Right cardiac atrium (tissue), 5 donors: ENCODE data around the gene MXI1. TPM values are rescaled to one million over a fixed set of nuclear protein-coding genes. Genes with fewer than 3 reads are reported as not detected.

Experiments used
- ATAC-seq, 2 donors: fragments of 200-7000 bp; cut with Tn5 transposase; one replicate each; pipeline versions ENCODE4 v1.8.0 to v1.9.1; 2020; ENCODE audit warnings: moderate library complexity in 2 of 2, mild to moderate bottlenecking in 1 of 2
- DNase-seq, 3 donors: peaks; one replicate each; pipeline ENCODE4 v3.0.0-alpha.2; 2020
- H3K27ac ChIP-seq: one replicate; pipeline ENCODE4 v1.5.1; 2013; ENCODE audit warnings: mild to moderate bottlenecking, low read length, control low read depth, moderate library complexity
- H3K27me3 ChIP-seq: one replicate; pipeline ENCODE4 v1.6.1; 2013; ENCODE audit not compliant: control insufficient read depth, insufficient read depth
- H3K4me1 ChIP-seq: one replicate; pipeline ENCODE4 v1.6.1; 2013; ENCODE audit warnings: low read length; ENCODE audit not compliant: control insufficient read depth, insufficient read depth
- H3K4me3 ChIP-seq: one replicate; pipeline ENCODE4 v1.5.1; 2013; ENCODE audit warnings: low read length, control low read depth
- H3K9me3 ChIP-seq: one replicate; pipeline ENCODE4 v1.6.1; 2013; ENCODE audit warnings: low read length; ENCODE audit not compliant: control insufficient read depth
- WGBS: extraction: QIAGEN DNeasy Blood & Tissue Kit; methylation state at CpG from one replicate; pipeline ENCODE4 v1.1.7; 2013; 5-methylcytosine and 5-hydroxymethylcytosine counted together
- intact Hi-C, 4 donors: fragments of 100-400 bp; cut with DNase I; formaldehyde crosslinking; loops; one replicate each; pipeline versions ENCODE4 v1.11.0 to v1.14.0; 2022 to 2023
- polyA plus RNA-seq: library from polyadenylated mRNA; stranded (reverse); fragments of 200-250 nt; gene quantifications from one replicate; pipeline ENCODE4 v1.2.3, GENCODE V29; 2013
- total RNA-seq, 4 donors: library from RNA; stranded (reverse); fragmentation: NEBNext Ultra II Directional; extraction: Animal tissue kit (Norgen Biotek cat#: 25700); gene quantifications; one replicate each; pipeline ENCODE4 v1.2.1, GENCODE V29; 2021
- donor health status: healthy with polysubstance abuse.
- donor health status: DM: no; HTN: yes; CAD: no.
- donor health status: DM: no; HTN: no; CAD: no.
- donor health status: DM: no; HTN: yes; CAD: no; lungs with severe emphysema.
- donor health status: DM: yes; HTN: yes; CAD: no.

MXI1 gene
- total and polyA plus RNA-seq, 5 donors = 35.5 to 91.3 (median 59.7) TPM

DNA sequence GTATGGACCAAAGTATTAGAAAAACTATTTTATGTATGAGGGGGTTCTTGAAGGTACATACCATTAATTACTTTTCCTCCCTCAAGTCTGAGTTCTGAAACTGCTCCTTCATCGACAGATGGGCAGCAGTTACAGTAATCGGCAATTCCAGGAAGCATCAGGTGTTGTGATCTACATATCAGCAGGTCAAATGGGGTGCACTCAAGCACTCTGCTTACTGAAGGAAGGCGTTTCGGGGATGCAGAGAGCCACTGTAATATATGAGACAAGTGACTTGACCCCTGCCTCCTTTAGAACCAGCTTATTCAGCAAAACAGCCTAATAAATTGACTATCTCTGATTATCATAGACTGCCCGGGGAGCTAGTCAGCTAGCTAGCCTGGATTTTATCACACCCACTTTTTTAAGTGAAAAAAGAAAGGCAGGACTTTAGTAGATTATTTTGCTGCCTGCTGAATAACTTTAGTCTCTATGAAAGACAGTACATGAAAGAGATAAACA lies 93.1 kb downstream of the MXI1 start:
- H3K4me1 ChIP-seq = no peaks in the 10 kb centered on the region
- intact Hi-C loops = no loop called here
- H3K27ac ChIP-seq = no peak overlapping the region
- WGBS = 51% methylated on average over 5 of the region's 5 CpGs
- DNase-seq (no peak), ATAC-seq (no peak)
- no peaks in the 10 kb centered on the region for H3K27me3 ChIP-seq
- H3K9me3 ChIP-seq = no peaks in the 10 kb centered on the region
- H3K4me3 ChIP-seq = no peak overlapping the region

DNA sequence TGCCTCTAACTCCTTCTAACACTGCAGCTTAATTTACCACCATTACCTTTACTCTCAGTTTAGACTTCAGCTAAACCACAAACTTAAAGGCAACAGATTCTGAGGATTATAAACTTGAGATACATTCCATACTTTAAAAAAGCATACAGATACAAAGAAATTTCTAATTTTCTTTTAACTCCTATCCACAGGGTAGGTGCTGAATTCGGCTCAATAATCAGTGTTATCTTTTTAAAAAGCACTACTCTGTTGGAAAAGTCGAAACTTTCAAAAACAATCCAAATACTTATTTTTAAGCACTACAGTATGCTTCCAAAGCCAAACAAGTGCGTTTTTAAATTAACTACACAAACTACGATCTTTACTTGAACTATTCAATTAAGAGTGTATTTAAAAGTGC lies 96.3 kb downstream of the MXI1 start:
- intact Hi-C loops = no loop called here
- no peaks in the 10 kb centered on the region for H3K27me3 ChIP-seq
- DNase-seq (no peak), ATAC-seq (no peak)
- 8% methylated on average over 4 of the region's 4 CpGs for WGBS
- H3K4me3 ChIP-seq = peak overlapping the region; percentile 81
- H3K4me1 ChIP-seq = no peaks in the 10 kb centered on the region
- H3K27ac ChIP-seq = no peak overlapping the region
- no peaks in the 10 kb centered on the region for H3K9me3 ChIP-seq

DNA sequence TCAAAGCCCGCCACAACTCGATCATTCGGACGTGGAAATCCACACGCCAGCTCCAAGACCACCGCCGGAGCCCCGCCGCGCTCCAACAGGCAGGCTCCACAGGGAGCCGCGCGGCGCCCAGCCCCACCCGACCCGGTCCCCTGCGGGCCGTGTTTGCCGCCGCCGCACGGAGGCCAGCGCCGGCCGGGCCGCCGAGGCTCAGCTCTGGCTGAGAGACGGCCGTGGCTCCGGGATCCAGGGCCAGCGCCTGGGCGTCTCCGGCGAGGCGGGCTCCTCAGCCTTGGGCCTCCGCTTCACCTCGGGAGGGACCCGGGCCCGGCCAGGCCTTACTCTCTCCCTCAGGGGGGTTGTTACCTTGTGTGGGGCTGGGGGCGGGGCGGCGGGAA lies 97.0 kb downstream of the MXI1 start:
- ATAC-seq = peak; percentile 74 to 76
- peak in 1 of 3 donors; percentile 38 for DNase-seq
- intact Hi-C loops = no loop called here

DNA sequence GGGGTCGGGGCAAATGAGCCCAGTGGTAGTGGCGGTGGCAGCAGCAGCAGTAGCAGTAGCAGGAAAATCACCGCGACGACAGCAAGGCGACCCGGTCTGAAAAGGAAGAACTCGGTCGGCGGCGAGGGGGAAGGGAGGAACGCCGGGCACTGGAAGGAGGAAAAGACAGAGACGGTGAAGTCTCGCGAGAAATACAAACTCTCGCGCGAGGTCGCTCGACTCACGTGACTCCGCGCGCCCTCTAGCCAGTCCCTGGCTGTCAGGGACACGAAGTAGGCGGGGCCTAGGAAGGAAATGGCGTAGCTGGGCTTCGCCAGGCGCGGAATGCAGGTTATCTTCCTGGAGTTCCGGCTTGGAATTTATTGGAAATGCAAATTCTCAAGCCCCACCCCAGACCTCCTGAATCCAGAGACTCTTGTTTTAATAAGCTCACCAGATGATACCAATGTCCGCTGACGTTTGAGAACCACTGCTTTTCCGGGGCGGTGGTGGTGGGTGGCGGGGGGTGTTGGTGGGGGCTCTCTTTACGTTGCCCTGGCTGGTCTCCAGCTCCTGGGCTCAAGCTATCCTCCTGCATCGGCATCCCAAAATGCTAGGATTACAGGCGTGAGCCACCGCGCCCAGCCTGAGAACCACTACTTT lies 97.5 kb downstream of the MXI1 start, which contains the start of gene SMNDC1:
Gene SMNDC1 (minus strand): TSS at position 141 of the 642 bp plus-strand sequence. CDS start 1,333 bp downstream, outside the sequence.
- H3K9me3 ChIP-seq = no peaks in the 10 kb centered on the region

More for the DNA sequence above, 97.0 kb downstream of the MXI1 start:
- Histone ChIP-seq H3K4me3 (peak overlapping the region; percentile 81), H3K9me3 (no peaks in the 10 kb centered on the region), H3K4me1 (no peaks in the 10 kb centered on the region), H3K27me3 (no peaks in the 10 kb centered on the region), H3K27ac (peak overlapping the region; percentile 65)
- under 1% methylated on average over 42 of the region's 42 CpGs for whole genome bisulfite sequencing

DNA sequence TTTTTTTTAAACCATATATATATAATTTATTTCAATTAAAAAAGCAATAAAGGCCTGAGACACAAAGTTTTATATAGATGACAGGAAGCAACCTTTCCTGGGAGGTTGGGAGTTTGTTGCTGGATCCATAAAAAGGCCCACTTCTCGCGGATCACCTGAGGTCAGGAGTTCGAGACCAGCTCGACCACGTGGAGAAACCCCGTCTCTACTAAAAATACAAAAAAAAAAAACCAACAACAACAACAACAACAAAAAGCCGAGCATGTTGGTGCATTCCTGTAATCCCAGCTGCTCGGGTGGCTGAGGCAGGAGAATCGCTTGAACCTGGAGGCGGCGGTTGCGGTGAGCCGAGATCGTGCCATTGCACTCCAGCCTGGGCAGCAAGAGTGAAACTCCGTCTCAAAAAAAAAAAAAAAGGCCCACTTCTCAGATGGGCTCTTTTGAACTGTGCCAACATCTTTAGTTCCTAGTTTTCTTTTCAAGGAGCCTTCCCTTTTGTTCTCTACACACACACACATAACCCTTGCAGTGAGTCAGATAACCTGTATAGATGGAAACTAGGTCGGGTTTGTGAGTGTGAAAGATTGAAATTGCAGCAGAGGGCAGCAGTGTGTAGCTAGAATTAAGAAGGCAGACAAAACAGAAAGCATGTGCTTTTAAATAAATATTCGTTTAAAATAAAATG lies 98.5 kb downstream of the MXI1 start:
- ATAC-seq (peak; percentile 48 to 67), DNase-seq (peak; percentile 29 to 73 (median 52))
- peak overlapping the region; percentile 81 for H3K4me3 ChIP-seq
- H3K4me1 ChIP-seq = no peaks in the 10 kb centered on the region
- H3K27ac ChIP-seq = peak overlapping the region; percentile 39
- H3K27me3 ChIP-seq = no peaks in the 10 kb centered on the region
- intact Hi-C loops = no loop called here
- no peaks in the 10 kb centered on the region for H3K9me3 ChIP-seq
- 58% methylated on average over 17 of the region's 17 CpGs for WGBS

More for the DNA sequence above, 97.5 kb downstream of the MXI1 start, which contains the start of gene SMNDC1:
- Histone ChIP-seq H3K27me3 (no peaks in the 10 kb centered on the region), H3K4me1 (no peaks in the 10 kb centered on the region), H3K27ac (peak within 1 kb of the TSS; percentile 97), H3K4me3 (peak within 1 kb of the TSS; percentile 81)
- peak; percentile 98 to 99 (median 99) for DNase-seq
- WGBS = under 1% methylated on average over 42 of the region's 42 CpGs
- intact Hi-C loops = no loop called here
- ATAC-seq = peak; percentile 97

DNA sequence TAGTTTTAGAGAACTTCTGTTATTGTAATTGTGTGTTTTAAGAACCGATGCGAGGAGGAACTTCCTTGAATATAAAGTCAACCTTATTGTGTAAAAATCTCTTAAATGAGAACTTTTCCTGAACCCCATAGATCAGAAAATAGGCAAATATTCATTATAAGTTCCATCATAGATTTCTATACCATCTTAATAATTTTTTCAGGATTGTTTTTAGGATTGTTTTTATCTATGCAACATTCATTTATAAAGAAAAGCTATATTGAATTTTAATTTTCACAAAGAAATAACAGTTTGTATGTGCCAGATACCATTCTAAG lies 99.0 kb downstream of the MXI1 start:
- intact Hi-C loops = no loop called here
- H3K4me3 ChIP-seq = no peak overlapping the region
- H3K9me3 ChIP-seq = no peaks in the 10 kb centered on the region
- DNase-seq (no peak), ATAC-seq (no peak)
- H3K27ac ChIP-seq = no peak overlapping the region
- H3K27me3 ChIP-seq = no peaks in the 10 kb centered on the region
- WGBS = 23% methylated on average over 2 of the region's 2 CpGs
- no peaks in the 10 kb centered on the region for H3K4me1 ChIP-seq

DNA sequence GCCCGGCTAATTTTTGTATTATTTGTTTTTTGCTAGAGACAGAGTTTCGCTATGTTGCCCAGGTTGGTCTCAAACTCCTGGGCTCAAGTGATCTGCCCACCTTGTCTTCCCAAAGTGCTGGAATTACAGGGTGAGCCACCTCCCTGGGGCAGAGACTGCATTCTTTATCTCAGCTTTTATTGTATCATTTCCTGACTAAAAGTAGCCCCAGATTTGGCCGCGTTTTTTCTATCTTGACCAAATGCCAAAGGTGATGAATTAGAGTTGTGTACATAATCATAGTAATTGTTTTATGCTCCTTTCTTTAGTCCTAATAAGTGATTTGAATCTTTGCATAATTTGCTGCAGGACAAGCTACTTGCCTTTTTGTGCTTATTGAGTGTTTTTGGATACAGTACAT lies 100.4 kb downstream of the MXI1 start:
- 52% methylated on average over 4 of the region's 4 CpGs for WGBS
- no peaks in the 10 kb centered on the region for H3K4me1 ChIP-seq
- intact Hi-C loops = no loop called here

DNA sequence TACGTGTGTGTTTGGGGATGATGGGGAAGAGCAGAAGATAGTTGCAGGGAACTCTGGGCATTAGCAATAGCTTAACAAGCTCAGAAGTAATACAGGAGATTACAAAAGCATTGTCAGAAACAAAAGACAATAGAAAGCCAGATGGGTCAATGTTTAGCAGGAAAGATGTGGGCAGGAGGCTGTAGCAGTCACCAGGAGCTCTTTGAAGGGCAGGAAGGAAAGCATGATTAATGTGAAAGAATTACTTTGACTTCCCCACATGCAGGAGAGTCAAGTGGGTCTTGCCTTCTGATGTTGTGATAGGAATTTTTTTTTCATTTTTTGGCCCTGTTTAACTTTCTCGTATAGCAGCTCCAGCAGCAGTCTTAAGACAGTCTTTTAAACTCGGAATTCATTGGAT lies 103.3 kb downstream of the MXI1 start:
- intact Hi-C loops = loop anchor here (5.0 to 10.0 kb wide), 3 partner anchors 224 to 237 kb away; no protein-coding TSS in a partner anchor
- WGBS = 46% methylated on average over 3 of the region's 3 CpGs
- Histone ChIP-seq H3K9me3 (no peaks in the 10 kb centered on the region), H3K27me3 (no peaks in the 10 kb centered on the region), H3K4me3 (no peak overlapping the region), H3K4me1 (no peaks in the 10 kb centered on the region), H3K27ac (no peak overlapping the region)
- DNase-seq (no peak), ATAC-seq (peak in 1 of 2 donors; percentile 46)

More for the DNA sequence above, 100.4 kb downstream of the MXI1 start:
- H3K9me3 ChIP-seq = no peaks in the 10 kb centered on the region
- no peaks in the 10 kb centered on the region for H3K27me3 ChIP-seq
- ATAC-seq (no peak), DNase-seq (no peak)
- H3K27ac ChIP-seq = peak overlapping the region; percentile 21
- no peak overlapping the region for H3K4me3 ChIP-seq

DNA sequence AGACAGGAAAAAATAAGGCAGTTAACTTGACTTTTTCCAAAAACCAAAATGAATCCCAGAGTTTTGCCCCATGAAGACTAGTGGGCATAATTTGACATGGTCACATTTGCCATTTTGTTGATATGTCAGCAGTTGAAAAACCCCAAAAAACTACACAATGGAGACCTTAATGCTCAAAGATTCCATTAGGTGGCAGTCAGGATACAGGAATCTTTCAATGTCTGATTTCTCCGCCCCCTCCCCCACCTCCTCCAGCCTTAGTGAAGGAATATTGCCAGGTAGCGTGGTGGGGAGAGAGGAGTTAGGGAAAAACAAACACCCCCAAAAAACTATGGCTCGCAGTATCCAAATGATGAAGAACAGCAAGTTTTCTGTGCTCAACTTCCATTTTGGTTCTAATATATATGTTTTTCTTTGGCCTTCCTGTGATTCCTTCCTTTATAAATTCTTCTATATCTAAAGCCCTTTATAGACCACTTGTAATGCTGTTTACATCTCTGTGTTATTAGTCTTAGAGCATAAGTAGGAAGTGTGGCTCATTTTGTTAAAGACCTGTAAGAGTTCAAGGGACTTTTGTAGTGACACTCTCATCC lies 104.0 kb downstream of the MXI1 start:
- WGBS = 4% methylated on average over 3 of the region's 3 CpGs
- intact Hi-C loops = loop anchor here (5.0 to 10.0 kb wide), 3 partner anchors 223 to 236 kb away; no protein-coding TSS in a partner anchor
- DNase-seq (peak; percentile 33 to 74 (median 57)), ATAC-seq (peak; percentile 63 to 78)
- no peak overlapping the region for H3K4me3 ChIP-seq
- no peaks in the 10 kb centered on the region for H3K9me3 ChIP-seq
- no peaks in the 10 kb centered on the region for H3K4me1 ChIP-seq
- H3K27me3 ChIP-seq = no peaks in the 10 kb centered on the region
- H3K27ac ChIP-seq = no peak overlapping the region

DNA sequence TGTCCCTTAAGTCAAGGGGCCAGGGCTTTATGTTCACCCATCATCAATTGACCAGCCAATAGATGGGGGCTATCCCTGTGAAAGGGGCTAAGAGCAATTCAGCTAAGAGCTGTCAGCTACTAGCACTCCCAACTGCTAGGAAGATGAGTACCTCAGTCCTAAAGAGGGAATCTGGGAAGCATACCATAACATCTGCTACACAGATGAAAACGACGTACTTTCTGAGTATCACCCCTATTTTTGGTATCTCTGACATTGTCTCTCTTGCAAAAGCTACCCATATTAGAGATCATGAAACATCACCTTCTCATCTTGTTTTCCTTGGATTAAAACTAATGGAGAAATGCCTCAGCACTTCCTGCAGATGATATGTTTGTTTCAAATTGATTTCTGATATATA lies 104.8 kb downstream of the MXI1 start:
- H3K4me3 ChIP-seq = no peak overlapping the region
- no peaks in the 10 kb centered on the region for H3K9me3 ChIP-seq
- intact Hi-C loops = loop anchor here (5.0 to 10.0 kb wide), 3 partner anchors 223 to 235 kb away; no protein-coding TSS in a partner anchor
- no peaks in the 10 kb centered on the region for H3K27me3 ChIP-seq
- DNase-seq = no peak
- no peak overlapping the region for H3K27ac ChIP-seq
- WGBS = 58% methylated on average over 2 of the region's 2 CpGs
- no peaks in the 10 kb centered on the region for H3K4me1 ChIP-seq
- ATAC-seq = no peak

DNA sequence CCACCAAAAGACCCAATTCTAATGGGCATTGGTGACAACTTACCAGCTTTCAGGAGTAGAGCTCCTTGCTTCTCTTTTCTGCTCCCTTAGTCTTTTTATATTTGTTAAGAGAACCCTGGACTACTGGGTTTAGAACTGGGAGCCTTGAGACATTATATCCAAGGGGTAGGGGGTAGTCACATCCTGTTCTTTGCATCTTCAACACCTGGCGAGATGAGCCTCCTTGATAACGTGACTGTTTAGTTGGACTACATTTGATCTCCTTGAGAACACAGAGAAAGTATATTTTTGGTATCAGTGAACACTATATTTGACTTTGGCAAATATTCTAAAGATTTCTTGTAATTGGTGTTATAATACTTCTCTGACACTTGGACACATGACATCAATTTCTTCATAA lies 106.3 kb downstream of the MXI1 start:
- intact Hi-C loops = loop anchor here (5.0 to 10.0 kb wide), 3 partner anchors 221 to 234 kb away; no protein-coding TSS in a partner anchor
- no peak overlapping the region for H3K27ac ChIP-seq
- 81% methylated on average over 2 of the region's 2 CpGs for whole genome bisulfite sequencing
- H3K4me1 ChIP-seq = no peaks in the 10 kb centered on the region
- H3K9me3 ChIP-seq = no peaks in the 10 kb centered on the region
- DNase-seq (no peak), ATAC-seq (no peak)
- no peaks in the 10 kb centered on the region for H3K27me3 ChIP-seq
- H3K4me3 ChIP-seq = no peak overlapping the region
